ENCODE results near the gene COL2A1. TPM values are rescaled to one million over a fixed set of nuclear protein-coding genes. Genes with fewer than 3 reads are reported as not detected.
A peak's percentile ranks its signal among the peaks of the same experiment; 100 is the strongest.

The COL2A1 gene
- total and polyA plus RNA-seq, 2 experiments from 2014 or later = not detected

DNA sequence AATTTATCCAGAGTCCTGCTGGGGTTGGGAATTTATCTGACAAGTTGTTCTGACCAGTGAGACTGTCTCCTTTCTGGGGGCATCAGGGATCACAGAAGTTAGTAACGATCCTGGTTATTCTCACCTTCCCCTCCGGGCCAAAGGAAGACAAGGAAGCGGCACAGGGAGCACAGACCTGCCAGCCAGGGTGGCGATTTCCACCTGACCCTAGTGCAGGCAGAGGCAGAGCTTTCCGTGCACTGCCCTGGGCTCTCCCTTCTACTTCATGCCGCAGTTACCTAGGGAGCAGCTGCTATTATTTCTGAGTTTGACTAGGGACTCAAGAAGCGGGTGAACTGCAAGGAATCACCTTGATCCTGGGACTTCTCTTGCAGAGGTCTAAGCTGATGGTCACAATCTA, 33.4 kb downstream of the COL2A1 start:
- no peaks in the 10 kb centered on the region for H3K9me3 ChIP-seq (ENCODE audit: low read depth)
- H2AFZ ChIP-seq = no peak overlapping the region
- H3K79me2 ChIP-seq (ENCODE audit: insufficient read depth) = no peaks in the 10 kb centered on the region
- no peak for DNase-seq
- in situ Hi-C loops (cut with MboI) = no loop called here
- TF ChIP-seq EZH2phosphoT487 (IDR thresholded peaks at IDR 0.05; ENCODE audit: insufficient read depth, low read depth) (no peak), EZH2 (IDR thresholded peaks at IDR 0.05; ENCODE audit: insufficient read depth, poor library complexity, severe bottlenecking) (no peak)
- H3F3A ChIP-seq (ENCODE audit: insufficient read depth) = 0 out of 2 replicates have a peak, but pooled peaks cover 3% of the 10 kb centered on the region
- no peak overlapping the region for H3K27ac ChIP-seq
- H4K20me1 ChIP-seq (ENCODE audit: insufficient read depth) = no peaks in the 10 kb centered on the region
- H3K36me3 ChIP-seq (ENCODE audit: low read depth) = no peaks in the 10 kb centered on the region
- H3K4me1 ChIP-seq (ENCODE audit: insufficient read depth) = no peaks in the 10 kb centered on the region
- H3K4me3 ChIP-seq = no peak overlapping the region
- no peaks in the 10 kb centered on the region for H3K27me3 ChIP-seq (replicated peaks; ENCODE audit: insufficient read depth)
- 84 to 85% methylated on average over 7 of the region's 7 CpGs for WGBS, 2 experiments (ENCODE audit: low coverage in 1 of 2, low lambda C conversion rate in 2 of 2, missing lambda C conversion rate in 2 of 2)
- H3K9ac ChIP-seq = no peak overlapping the region
- no peaks in the 10 kb centered on the region for H3K9me2 ChIP-seq (ENCODE audit: insufficient read depth)
- H3K4me2 ChIP-seq (ENCODE audit: unreplicated experiment) = no peak overlapping the region

GRCh38 chr12:47969845-47970244, 34.4 kb downstream of the COL2A1 start:
- H3K27ac ChIP-seq = no peak overlapping the region
- no peaks in the 10 kb centered on the region for H3K9me2 ChIP-seq (ENCODE audit: insufficient read depth)
- no peak overlapping the region for H3K4me2 ChIP-seq (ENCODE audit: unreplicated experiment)
- H4K20me1 ChIP-seq (ENCODE audit: insufficient read depth) = no peaks in the 10 kb centered on the region
- in situ Hi-C loops (cut with MboI) = no loop called here
- no peaks in the 10 kb centered on the region for H3K36me3 ChIP-seq (ENCODE audit: low read depth)
- H3K27me3 ChIP-seq (replicated peaks; ENCODE audit: insufficient read depth) = no peaks in the 10 kb centered on the region
- H3K4me3 ChIP-seq = no peak overlapping the region
- H3K4me1 ChIP-seq (ENCODE audit: insufficient read depth) = no peaks in the 10 kb centered on the region
- no peak overlapping the region for H2AFZ ChIP-seq
- no peaks in the 10 kb centered on the region for H3K9me3 ChIP-seq (ENCODE audit: low read depth)
- WGBS, 2 experiments (ENCODE audit: low coverage in 1 of 2, low lambda C conversion rate in 2 of 2, missing lambda C conversion rate in 2 of 2) = 60 to 70% methylated on average over 3 of the region's 3 CpGs
- no peaks in the 10 kb centered on the region for H3K79me2 ChIP-seq (ENCODE audit: insufficient read depth)
- TF ChIP-seq EZH2phosphoT487 (IDR thresholded peaks at IDR 0.05; ENCODE audit: insufficient read depth, low read depth) (no peak), EZH2 (IDR thresholded peaks at IDR 0.05; ENCODE audit: insufficient read depth, poor library complexity, severe bottlenecking) (no peak)
- 0 out of 2 replicates have a peak, but pooled peaks cover 3% of the 10 kb centered on the region for H3F3A ChIP-seq (ENCODE audit: insufficient read depth)
- no peak for DNase-seq
- no peak overlapping the region for H3K9ac ChIP-seq

- Histone ChIP-seq H3K4me3 (no peak overlapping the region), H3K4me2 (ENCODE audit: unreplicated experiment) (no peak overlapping the region), H3K4me1 (ENCODE audit: insufficient read depth) (0 out of 2 replicates have a peak, but pooled peaks cover 4% of the 10 kb centered on the region), H3K27me3 (replicated peaks; ENCODE audit: insufficient read depth) (no peaks in the 10 kb centered on the region), H3K79me2 (ENCODE audit: insufficient read depth) (no peaks in the 10 kb centered on the region), H3K36me3 (ENCODE audit: low read depth) (no peaks in the 10 kb centered on the region), H3K27ac (no peak overlapping the region), H4K20me1 (ENCODE audit: insufficient read depth) (no peaks in the 10 kb centered on the region), H3K9me3 (ENCODE audit: low read depth) (no peaks in the 10 kb centered on the region), H3F3A (ENCODE audit: insufficient read depth) (0 out of 2 replicates have a peak, but pooled peaks cover 3% of the 10 kb centered on the region), H3K9ac (no peak overlapping the region), H2AFZ (no peak overlapping the region), H3K9me2 (ENCODE audit: insufficient read depth) (no peaks in the 10 kb centered on the region)
- in situ Hi-C loops (cut with MboI) = no loop called here
- peak; percentile 49 for DNase-seq
- WGBS, 2 experiments (ENCODE audit: low coverage in 1 of 2, low lambda C conversion rate in 2 of 2, missing lambda C conversion rate in 2 of 2) = 18% methylated on average over 5 of the region's 5 CpGs
- TF ChIP-seq EZH2phosphoT487 (IDR thresholded peaks at IDR 0.05; ENCODE audit: insufficient read depth, low read depth) = no peak
- TF ChIP-seq EZH2 (IDR thresholded peaks at IDR 0.05; ENCODE audit: insufficient read depth, poor library complexity, severe bottlenecking) = no peak
Observed at GRCh38 chr12:47967461-47968321, 36.6 kb downstream of the COL2A1 start.

DNA sequence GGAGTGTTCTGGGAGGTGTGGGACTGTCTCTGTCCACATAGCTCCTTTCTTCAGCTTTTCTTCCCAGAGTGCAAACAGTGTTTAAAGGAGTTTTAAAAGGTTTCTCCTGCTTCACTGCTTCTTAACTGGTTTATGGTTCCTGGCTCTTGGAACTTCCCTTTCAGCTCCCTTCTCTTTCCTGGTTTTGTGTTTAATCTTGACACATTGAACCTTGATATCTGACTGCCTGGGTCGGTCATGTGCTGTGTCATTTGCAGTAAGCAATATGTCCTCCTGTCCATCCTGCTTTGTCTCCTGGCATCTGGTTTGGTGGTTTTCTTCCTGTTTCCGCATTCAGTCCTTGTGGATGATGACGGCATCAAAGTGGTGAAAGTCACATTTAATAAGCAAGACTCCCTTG, 38.7 kb downstream of the COL2A1 start:
- no peak for DNase-seq
- Histone ChIP-seq H3K4me3 (no peak overlapping the region), H3K36me3 (ENCODE audit: low read depth) (no peaks in the 10 kb centered on the region), H3K27me3 (replicated peaks; ENCODE audit: insufficient read depth) (no peaks in the 10 kb centered on the region), H2AFZ (no peak overlapping the region), H3K79me2 (ENCODE audit: insufficient read depth) (no peaks in the 10 kb centered on the region), H3K9me3 (ENCODE audit: low read depth) (no peaks in the 10 kb centered on the region), H3F3A (ENCODE audit: insufficient read depth) (0 out of 2 replicates have a peak, but pooled peaks cover 3% of the 10 kb centered on the region), H3K9me2 (ENCODE audit: insufficient read depth) (no peaks in the 10 kb centered on the region), H3K4me2 (ENCODE audit: unreplicated experiment) (no peak overlapping the region), H3K9ac (no peak overlapping the region), H3K27ac (no peak overlapping the region), H4K20me1 (ENCODE audit: insufficient read depth) (no peaks in the 10 kb centered on the region), H3K4me1 (ENCODE audit: insufficient read depth) (0 out of 2 replicates have a peak, but pooled peaks cover 4% of the 10 kb centered on the region)
- in situ Hi-C loops (cut with MboI) = no loop called here
- WGBS, 2 experiments (ENCODE audit: low coverage in 1 of 2, low lambda C conversion rate in 2 of 2, missing lambda C conversion rate in 2 of 2) = 98 to 99% methylated on average over 3 of the region's 3 CpGs
- TF ChIP-seq EZH2phosphoT487 (IDR thresholded peaks at IDR 0.05; ENCODE audit: insufficient read depth, low read depth) (no peak), EZH2 (IDR thresholded peaks at IDR 0.05; ENCODE audit: insufficient read depth, poor library complexity, severe bottlenecking) (no peak)
